ENCODE data around the gene HTT-AS. TPM values are rescaled to one million over a fixed set of nuclear protein-coding genes. Genes with fewer than 3 reads are reported as not detected.
A peak's percentile ranks its signal among the peaks of the same experiment; 100 is the strongest.

Gene HTT-AS
- total and polyA plus RNA-seq, 2 of the 13 experiments (the other 11 are each of a cell fraction or from before 2014, with no cell fraction given): not detected

DNA sequence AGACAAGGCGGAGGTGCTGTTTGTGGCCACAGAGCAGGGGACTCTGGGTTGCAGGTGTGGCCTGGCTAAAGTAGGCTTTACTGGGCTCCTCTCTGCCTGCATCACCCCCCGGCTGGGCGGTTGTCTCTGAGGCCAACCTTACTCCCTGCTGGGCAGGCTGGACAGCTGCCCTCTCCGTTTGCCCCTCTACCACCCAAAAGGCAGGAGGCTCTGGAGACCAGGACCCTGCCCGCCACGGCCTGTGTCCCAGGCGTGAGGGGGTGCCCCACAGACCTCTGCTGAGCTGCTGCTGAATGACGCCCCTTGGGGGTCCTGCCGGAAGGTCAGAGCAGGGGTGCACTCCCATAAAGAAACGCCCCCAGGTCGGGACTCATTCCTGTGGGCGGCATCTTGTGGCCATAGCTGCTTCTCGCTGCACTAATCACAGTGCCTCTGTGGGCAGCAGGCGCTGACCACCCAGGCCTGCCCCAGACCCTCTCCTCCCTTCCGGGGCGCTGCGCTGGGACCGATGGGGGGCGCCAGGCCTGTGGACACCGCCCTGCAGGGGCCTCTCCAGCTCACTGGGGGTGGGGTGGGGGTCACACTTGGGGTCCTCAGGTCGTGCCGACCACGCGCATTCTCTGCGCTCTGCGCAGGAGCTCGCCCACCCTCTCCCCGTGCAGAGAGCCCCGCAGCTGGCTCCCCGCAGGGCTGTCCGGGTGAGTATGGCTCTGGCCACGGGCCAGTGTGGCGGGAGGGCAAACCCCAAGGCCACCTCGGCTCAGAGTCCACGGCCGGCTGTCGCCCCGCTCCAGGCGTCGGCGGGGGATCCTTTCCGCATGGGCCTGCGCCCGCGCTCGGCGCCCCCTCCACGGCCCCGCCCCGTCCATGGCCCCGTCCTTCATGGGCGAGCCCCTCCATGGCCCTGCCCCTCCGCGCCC lies 920 bp downstream of the HTT-AS start (continued):
- TF ChIP-seq HNF4G (IDR thresholded peaks at IDR 0.05; ENCODE audit: borderline replicate concordance, low read depth, low read length) (peak; percentile 72; the same call in 1 of the 2 replicates), HNF4G (CRISPR knock-in tag; IDR thresholded peaks at IDR 0.05; ENCODE audit: borderline replicate concordance, low read depth) (peak; percentile 73; the same call in 1 of the 2 replicates), ZNF749 (CRISPR knock-in tag; IDR thresholded peaks at IDR 0.05; ENCODE audit: borderline replicate concordance) (0 out of 2 replicates have a peak, but pooled peaks have one; percentile 42), ZMAT3 (CRISPR knock-in tag; conservative IDR thresholded peaks at IDR 0.05) (no peak), ZNF44 (CRISPR knock-in tag; IDR thresholded peaks at IDR 0.05) (no peak), ZNF430 (CRISPR knock-in tag; IDR thresholded peaks at IDR 0.05) (peak; percentile 38; the same call in 1 of the 2 replicates), ZNF33B (CRISPR knock-in tag; IDR thresholded peaks at IDR 0.05) (no peak), JARID2 (CRISPR knock-in tag; IDR thresholded peaks at IDR 0.05; ENCODE audit: insufficient replicate concordance) (no peak), ZNF577 (CRISPR knock-in tag; IDR thresholded peaks at IDR 0.05; ENCODE audit: borderline replicate concordance, low read depth) (no peak), ZFP90 (CRISPR knock-in tag; IDR thresholded peaks at IDR 0.05; ENCODE audit: borderline replicate concordance) (no peak), PLRG1 (conservative IDR thresholded peaks at IDR 0.05) (no peak), NKX3-1 (CRISPR knock-in tag; IDR thresholded peaks at IDR 0.05) (no peak), ZZZ3 (CRISPR knock-in tag; IDR thresholded peaks at IDR 0.05; ENCODE audit: borderline replicate concordance) (no peak), HES4 (CRISPR knock-in tag; IDR thresholded peaks at IDR 0.05; ENCODE audit: borderline replicate concordance) (no peak; the same call in 1 of the 2 replicates), ZNF746 (CRISPR knock-in tag; IDR thresholded peaks at IDR 0.05) (peak; percentile 91), ZNF331 (CRISPR knock-in tag; IDR thresholded peaks at IDR 0.05) (peak; percentile 64), DMAP1 (CRISPR knock-in tag; IDR thresholded peaks at IDR 0.05) (peak; percentile 78), ZKSCAN1 (IDR thresholded peaks at IDR 0.05; ENCODE audit: low read length) (no peak), HDAC6 (IDR thresholded peaks at IDR 0.05; ENCODE audit: low read depth, low read length) (no peak), TARDBP (CRISPR knock-in tag; IDR thresholded peaks at IDR 0.05) (no peak), NFKBIZ (CRISPR knock-in tag; IDR thresholded peaks at IDR 0.05) (no peak), YEATS2 (CRISPR knock-in tag; IDR thresholded peaks at IDR 0.05; ENCODE audit: borderline replicate concordance) (no peak), SAFB2 (CRISPR knock-in tag; IDR thresholded peaks at IDR 0.05; ENCODE audit: borderline replicate concordance, low read depth) (no peak), HOXA9 (CRISPR knock-in tag; IDR thresholded peaks at IDR 0.05; ENCODE audit: borderline replicate concordance) (no peak), ZNF780A (CRISPR knock-in tag; IDR thresholded peaks at IDR 0.05) (no peak), TCF7L2 (IDR thresholded peaks at IDR 0.05; ENCODE audit: low read depth, low read length) (no peak), ZNF598 (CRISPR knock-in tag; IDR thresholded peaks at IDR 0.05; ENCODE audit: borderline replicate concordance) (no peak)
- TF ChIP-seq, protein P1, sequence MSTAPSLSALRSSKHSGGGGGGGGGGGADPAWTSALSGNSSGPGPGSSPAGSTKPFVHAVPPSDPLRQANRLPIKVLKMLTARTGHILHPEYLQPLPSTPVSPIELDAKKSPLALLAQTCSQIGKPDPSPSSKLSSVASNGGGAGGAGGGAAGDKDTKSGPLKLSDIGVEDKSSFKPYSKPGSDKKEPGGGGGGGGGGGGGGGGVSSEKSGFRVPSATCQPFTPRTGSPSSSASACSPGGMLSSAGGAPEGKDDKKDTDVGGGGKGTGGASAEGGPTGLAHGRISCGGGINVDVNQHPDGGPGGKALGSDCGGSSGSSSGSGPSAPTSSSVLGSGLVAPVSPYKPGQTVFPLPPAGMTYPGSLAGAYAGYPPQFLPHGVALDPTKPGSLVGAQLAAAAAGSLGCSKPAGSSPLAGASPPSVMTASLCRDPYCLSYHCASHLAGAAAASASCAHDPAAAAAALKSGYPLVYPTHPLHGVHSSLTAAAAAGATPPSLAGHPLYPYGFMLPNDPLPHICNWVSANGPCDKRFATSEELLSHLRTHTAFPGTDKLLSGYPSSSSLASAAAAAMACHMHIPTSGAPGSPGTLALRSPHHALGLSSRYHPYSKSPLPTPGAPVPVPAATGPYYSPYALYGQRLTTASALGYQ (CRISPR knock-in tag; IDR thresholded peaks at IDR 0.05): peak; percentile 69; the same call in 1 of the 2 replicates
- TF ChIP-seq, protein P2, sequence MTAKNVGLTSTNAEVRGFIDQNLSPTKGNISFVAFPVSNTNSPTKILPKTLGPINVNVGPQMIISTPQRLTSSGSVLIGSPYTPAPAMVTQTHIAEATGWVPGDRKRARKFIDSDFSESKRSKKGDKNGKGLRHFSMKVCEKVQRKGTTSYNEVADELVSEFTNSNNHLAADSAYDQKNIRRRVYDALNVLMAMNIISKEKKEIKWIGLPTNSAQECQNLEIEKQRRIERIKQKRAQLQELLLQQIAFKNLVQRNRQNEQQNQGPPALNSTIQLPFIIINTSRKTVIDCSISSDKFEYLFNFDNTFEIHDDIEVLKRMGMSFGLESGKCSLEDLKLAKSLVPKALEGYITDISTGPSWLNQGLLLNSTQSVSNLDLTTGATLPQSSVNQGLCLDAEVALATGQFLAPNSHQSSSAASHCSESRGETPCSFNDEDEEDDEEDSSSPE (CRISPR knock-in tag; IDR thresholded peaks at IDR 0.05): peak; percentile 77; the same call in 1 of the 2 replicates
